ENCODE measurements around the gene TCEANC2. TPM values are rescaled to one million over a fixed set of nuclear protein-coding genes. Genes with fewer than 3 reads are reported as not detected.

Gene TCEANC2
- total and polyA plus RNA-seq, 2 of the 4 experiments (the other 2 are of a cell fraction) = 2.4 to 3.2 TPM

DNA sequence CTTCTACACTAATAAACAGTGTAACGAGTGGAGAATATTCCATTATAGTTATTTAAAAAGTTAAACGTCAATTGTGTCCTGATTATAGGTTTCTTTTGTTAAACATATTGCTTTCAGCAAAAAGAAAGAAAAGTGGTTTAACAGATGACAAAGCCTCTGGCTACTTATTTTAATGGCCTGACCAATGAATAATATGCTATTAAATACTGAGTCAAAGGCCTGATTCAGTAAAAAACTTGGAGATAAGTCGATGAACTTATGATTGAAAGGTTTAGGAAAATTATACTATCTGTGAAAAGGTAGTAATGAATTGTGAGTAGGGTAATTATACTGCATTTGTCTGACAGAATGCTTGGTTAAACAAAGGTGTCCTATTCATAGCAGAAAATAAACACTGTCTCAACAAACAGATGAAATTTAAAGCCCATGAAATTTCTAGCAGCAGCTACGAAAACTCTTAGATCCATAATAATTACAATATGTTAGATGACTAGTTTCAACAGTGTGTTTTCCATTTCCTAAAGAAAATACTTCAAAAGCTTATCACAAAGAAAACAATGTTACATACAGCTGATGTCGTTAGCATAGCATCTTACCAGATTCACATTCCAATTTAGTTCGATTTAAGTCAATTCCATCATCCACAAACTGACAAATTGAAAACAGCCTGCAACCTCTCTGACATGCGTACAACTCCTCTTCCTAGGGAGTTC, 6.6 kb upstream of the TCEANC2 start:
- H3K9me1 ChIP-seq (ENCODE audit: insufficient read depth, low read length) = peaks cover 6% of the 10 kb centered on the region
- H3K27ac ChIP-seq (ENCODE audit: insufficient read depth, low read length) = no peak overlapping the region
- no CpG with 5 or more reads among the region's 7 CpGs for WGBS, 2 experiments (ENCODE audit: extremely low coverage in 2 of 2, insufficient read length in 1 of 2)
- H3K4me3 ChIP-seq (ENCODE audit: insufficient read depth, low read depth, low read length) = no peak overlapping the region
- no peaks in the 10 kb centered on the region for H3K27me3 ChIP-seq (ENCODE audit: control insufficient read depth, insufficient read depth, low read length)
- H3K23ac ChIP-seq (ENCODE audit: low read depth, low read length) = no peak overlapping the region
- no peak overlapping the region for H3K56ac ChIP-seq (ENCODE audit: extremely low read depth, insufficient read depth, low read length)
- no peak overlapping the region for H3K4me2 ChIP-seq (ENCODE audit: low read depth, low read length)
- dilution Hi-C loops (cut with HindIII; ENCODE audit: low sequenced_read_pairs, unreplicated experiment) = no loop called here
- H2AK9ac ChIP-seq (replicated peaks; ENCODE audit: low read depth, low read length, poor library complexity) = no peak overlapping the region
- POLR2A ChIA-PET (ENCODE audit: unreplicated experiment) = no interaction called here
- H2BK120ac ChIP-seq (ENCODE audit: low read depth, low read length) = no peak overlapping the region
- H3K4ac ChIP-seq (ENCODE audit: low read depth, low read length) = no peak overlapping the region
- CTCF ChIA-PET = no interaction called here
- H4K8ac ChIP-seq (ENCODE audit: low read depth in 2 of 2, low read length in 2 of 2) = no peak overlapping the region
- H2BK20ac ChIP-seq (ENCODE audit: low read depth, low read length) = no peak overlapping the region
- H4K20me1 ChIP-seq (ENCODE audit: insufficient read depth, low read length) = peaks cover 14% of the 10 kb centered on the region
- no peak overlapping the region for H2BK15ac ChIP-seq (ENCODE audit: low read depth, low read length)
- H2AK5ac ChIP-seq (ENCODE audit: low read depth, low read length) = no peak overlapping the region
- no peak overlapping the region for H3K14ac ChIP-seq (replicated peaks; ENCODE audit: low read depth, low read length)
- H3K9me3 ChIP-seq (ENCODE audit: control insufficient read depth, insufficient read depth, low read length) = no peaks in the 10 kb centered on the region
- no peak overlapping the region for H2AFZ ChIP-seq (replicated peaks; ENCODE audit: low read length, poor library complexity)
- H4K91ac ChIP-seq (ENCODE audit: insufficient read depth, low read depth, low read length) = no peak overlapping the region
- H3K4me1 ChIP-seq (ENCODE audit: control insufficient read depth, insufficient read depth, low read length) = peaks cover 8% of the 10 kb centered on the region
- ATAC-seq (ENCODE audit: low read depth) (no peak), DNase-seq (peak; percentile 37)
- intact Hi-C loops (cut with micrococcal nuclease) = no loop called here
- H3K9ac ChIP-seq (ENCODE audit: low read depth, low read length) = no peak overlapping the region
- H3K36me3 ChIP-seq (ENCODE audit: control insufficient read depth, insufficient read depth, low read length) = peaks cover 2% of the 10 kb centered on the region; the same call in 1 of the 2 replicates
- no TSS peak for BruUV-seq (replicated peaks)
- H4K5ac ChIP-seq (ENCODE audit: low read depth, low read length) = no peak overlapping the region
- H3K79me1 ChIP-seq (ENCODE audit: low read depth in 1 of 2, low read length in 2 of 2) = peaks cover 7 to 45% of the 10 kb centered on the region in 2 experiments
- in situ Hi-C loops (cut with MboI; ENCODE audit: low sequenced_read_pairs) = no loop called here
- TF ChIP-seq POLR2A (IDR thresholded peaks at IDR 0.05; ENCODE audit: low read depth, low read length) = no peak
- no peak overlapping the region for H3K18ac ChIP-seq (ENCODE audit: low read depth, low read length)
- H2BK5ac ChIP-seq (ENCODE audit: low read depth, low read length, poor library complexity, severe bottlenecking) = no peak overlapping the region
